Mucosa of stomach (tissue), 1 donor: Measurements from ENCODE around the gene CCDC68.
"Not testable (repeated sequence)": the region's sequence is repeated elsewhere in the genome, so short reads cannot be mapped to it uniquely, and the experiment has no call there.

Experiments used
- H3K27me3 ChIP-seq: one replicate; pipeline ENCODE4 v1.7.0; 2013; ENCODE audit warnings: mild to moderate bottlenecking, low read length; ENCODE audit not compliant: control insufficient read depth, insufficient read depth
- H3K36me3 ChIP-seq: one replicate; pipeline ENCODE4 v1.7.0; 2013; ENCODE audit warnings: low read length; ENCODE audit not compliant: control insufficient read depth, insufficient read depth
- H3K4me1 ChIP-seq: one replicate; pipeline ENCODE4 v1.7.0; 2013; ENCODE audit warnings: mild to moderate bottlenecking, low read length; ENCODE audit not compliant: control insufficient read depth, insufficient read depth
- H3K4me3 ChIP-seq: one replicate; pipeline ENCODE4 v1.7.0; 2013; ENCODE audit warnings: low read length
- H3K9ac ChIP-seq: one replicate; pipeline ENCODE4 v1.7.0; 2013; ENCODE audit warnings: mild to moderate bottlenecking, low read length, moderate library complexity
- H3K9me3 ChIP-seq: one replicate; pipeline ENCODE4 v1.7.0; 2013; ENCODE audit warnings: mild to moderate bottlenecking, low read length, moderate library complexity; ENCODE audit not compliant: control insufficient read depth
- donor health status: Pancreatic carcinoma.

Gene CCDC68

GRCh38 chr18:54983041-54983686, 23.9 kb upstream of the CCDC68 start:
- no peak overlapping the region for H3K4me3 ChIP-seq
- H3K36me3 ChIP-seq: no peaks in the 10 kb centered on the region
- no peaks in the 10 kb centered on the region for H3K4me1 ChIP-seq
- no peak overlapping the region for H3K9ac ChIP-seq
- H3K9me3 ChIP-seq: no peaks in the 10 kb centered on the region
- H3K27me3 ChIP-seq: no peaks in the 10 kb centered on the region

GRCh38 chr18:54981076-54981475, 21.8 kb upstream of the CCDC68 start:
- H3K9me3 ChIP-seq: no peaks in the 10 kb centered on the region
- no peak overlapping the region for H3K9ac ChIP-seq
- no peak overlapping the region for H3K4me3 ChIP-seq
- H3K27me3 ChIP-seq: no peaks in the 10 kb centered on the region
- H3K36me3 ChIP-seq: no peaks in the 10 kb centered on the region
- no peaks in the 10 kb centered on the region for H3K4me1 ChIP-seq

GRCh38 chr18:54975598-54975997, 16.3 kb upstream of the CCDC68 start:
- Histone ChIP-seq H3K9ac (no peak overlapping the region), H3K4me3 (no peak overlapping the region), H3K9me3 (no peaks in the 10 kb centered on the region), H3K4me1 (no peaks in the 10 kb centered on the region), H3K36me3 (no peaks in the 10 kb centered on the region), H3K27me3 (no peaks in the 10 kb centered on the region)

GRCh38 chr18:54973046-54973445, 13.8 kb upstream of the CCDC68 start:
- no peaks in the 10 kb centered on the region for H3K36me3 ChIP-seq

GRCh38 chr18:54968807-54969206, 9.5 kb upstream of the CCDC68 start:
- H3K9ac ChIP-seq: no peak overlapping the region
- no peaks in the 10 kb centered on the region for H3K36me3 ChIP-seq
- no peaks in the 10 kb centered on the region for H3K27me3 ChIP-seq

More at GRCh38 chr18:54973046-54973445, 13.8 kb upstream of the CCDC68 start:
- H3K4me3 ChIP-seq: no peak overlapping the region
- H3K9ac ChIP-seq: no peak overlapping the region
- no peaks in the 10 kb centered on the region for H3K9me3 ChIP-seq
- H3K4me1 ChIP-seq: no peaks in the 10 kb centered on the region
- H3K27me3 ChIP-seq: no peaks in the 10 kb centered on the region

GRCh38 chr18:54968237-54968636, 9.0 kb upstream of the CCDC68 start:
- H3K27me3 ChIP-seq, H3K9me3 ChIP-seq, H3K36me3 ChIP-seq, H3K4me3 ChIP-seq, H3K4me1 ChIP-seq, H3K9ac ChIP-seq: not testable (repeated sequence)

More at GRCh38 chr18:54968807-54969206, 9.5 kb upstream of the CCDC68 start:
- Histone ChIP-seq H3K9me3 (no peaks in the 10 kb centered on the region), H3K4me1 (peaks cover 6% of the 10 kb centered on the region), H3K4me3 (no peak overlapping the region)

- Histone ChIP-seq H3K36me3 (no peaks in the 10 kb centered on the region), H3K9ac (no peak overlapping the region), H3K27me3 (no peaks in the 10 kb centered on the region), H3K4me1 (peaks cover 6% of the 10 kb centered on the region), H3K9me3 (no peaks in the 10 kb centered on the region), H3K4me3 (no peak overlapping the region)
Observed at GRCh38 chr18:54967786-54968185, 8.5 kb upstream of the CCDC68 start.

- H3K27me3 ChIP-seq: no peaks in the 10 kb centered on the region
- H3K4me1 ChIP-seq: peaks cover 22% of the 10 kb centered on the region
- no peak overlapping the region for H3K9ac ChIP-seq
- H3K4me3 ChIP-seq: no peak overlapping the region
- H3K36me3 ChIP-seq: no peaks in the 10 kb centered on the region
- H3K9me3 ChIP-seq: no peaks in the 10 kb centered on the region
Observed at GRCh38 chr18:54964741-54965140, 5.5 kb upstream of the CCDC68 start.

GRCh38 chr18:54962919-54963645, 3.8 kb upstream of the CCDC68 start:
- Histone ChIP-seq H3K36me3 (no peaks in the 10 kb centered on the region), H3K4me3 (no peak overlapping the region)

GRCh38 chr18:54961868-54962267, 2.6 kb upstream of the CCDC68 start:
- H3K4me1 ChIP-seq: peaks cover 23% of the 10 kb centered on the region
- no peak overlapping the region for H3K9ac ChIP-seq
- H3K27me3 ChIP-seq: no peaks in the 10 kb centered on the region

More at GRCh38 chr18:54962919-54963645, 3.8 kb upstream of the CCDC68 start:
- no peaks in the 10 kb centered on the region for H3K27me3 ChIP-seq
- peaks cover 23% of the 10 kb centered on the region for H3K4me1 ChIP-seq
- H3K9ac ChIP-seq: no peak overlapping the region
- no peaks in the 10 kb centered on the region for H3K9me3 ChIP-seq

GRCh38 chr18:54961016-54961423, 1.8 kb upstream of the CCDC68 start:
- Histone ChIP-seq H3K27me3 (no peaks in the 10 kb centered on the region), H3K36me3 (no peaks in the 10 kb centered on the region), H3K9me3 (no peaks in the 10 kb centered on the region), H3K9ac (no peak overlapping the region), H3K4me1 (peaks cover 23% of the 10 kb centered on the region), H3K4me3 (no peak overlapping the region)

More at GRCh38 chr18:54961868-54962267, 2.6 kb upstream of the CCDC68 start:
- Histone ChIP-seq H3K4me3 (no peak overlapping the region), H3K36me3 (no peaks in the 10 kb centered on the region), H3K9me3 (no peaks in the 10 kb centered on the region)

GRCh38 chr18:54960197-54960596, 936 bp upstream of the CCDC68 start:
- no peaks in the 10 kb centered on the region for H3K27me3 ChIP-seq
- H3K9me3 ChIP-seq: no peaks in the 10 kb centered on the region
- H3K4me1 ChIP-seq: peaks cover 22% of the 10 kb centered on the region
- no peaks in the 10 kb centered on the region for H3K36me3 ChIP-seq
- H3K4me3 ChIP-seq: no peak overlapping the region
- no peak overlapping the region for H3K9ac ChIP-seq
